RWPE2 (cell line): ENCODE measurements around the gene IRAK1.

Experiments
- ATAC-seq: fragments of 200-7000 bp; cut with Tn5 transposase; 3 replicates; pipeline ENCODE4 v1.9.1; 2021; ENCODE audit warnings: low read depth
- DNase-seq: peaks from one replicate; pipeline ENCODE4 v3.0.0-alpha.2; 2020; ENCODE audit warnings: low spot score
- H3K27ac ChIP-seq: fragments of 450-650 bp; 2 replicates; pipeline ENCODE4 v1.5.1; 2017; ENCODE audit warnings: mild to moderate bottlenecking; ENCODE audit not compliant: poor library complexity, severe bottlenecking
- H3K27me3 ChIP-seq: fragments of 250-450 bp; sonication (Bioruptor Pico); 2 replicates; pipeline ENCODE4 v1.5.1; 2021; ENCODE audit warnings: mild to moderate bottlenecking, moderate library complexity; ENCODE audit not compliant: insufficient read depth, poor library complexity, severe bottlenecking
- H3K36me3 ChIP-seq: fragments of 250-450 bp; sonication (Bioruptor Pico); 2 replicates; pipeline ENCODE4 v1.5.1; 2020; ENCODE audit warnings: low read depth, mild to moderate bottlenecking, moderate library complexity
- H3K4me1 ChIP-seq: fragments of 250-450 bp; sonication (Bioruptor Pico); 2 replicates; pipeline ENCODE4 v1.5.1; 2021; ENCODE audit warnings: mild to moderate bottlenecking, moderate library complexity; ENCODE audit not compliant: insufficient read depth, poor library complexity, severe bottlenecking
- H3K4me3 ChIP-seq: fragments of 250-450 bp; sonication (Bioruptor Pico); 2 replicates; pipeline ENCODE4 v1.5.1; 2021; ENCODE audit warnings: mild to moderate bottlenecking, moderate library complexity; ENCODE audit not compliant: severe bottlenecking
- H3K9me3 ChIP-seq: fragments of 250-450 bp; sonication (Bioruptor Pico); 2 replicates; pipeline ENCODE4 v1.5.1; 2021; ENCODE audit warnings: mild to moderate bottlenecking, moderate library complexity; ENCODE audit not compliant: severe bottlenecking
- TF ChIP-seq, protein P1 (sequence below): fragments of 450-650 bp; IDR thresholded peaks from one replicate; pipeline ENCODE4 v1.5.1; 2017; ENCODE audit warnings: mild to moderate bottlenecking, moderate library complexity; ENCODE audit not compliant: poor library complexity, severe bottlenecking

Gene IRAK1

DNA sequence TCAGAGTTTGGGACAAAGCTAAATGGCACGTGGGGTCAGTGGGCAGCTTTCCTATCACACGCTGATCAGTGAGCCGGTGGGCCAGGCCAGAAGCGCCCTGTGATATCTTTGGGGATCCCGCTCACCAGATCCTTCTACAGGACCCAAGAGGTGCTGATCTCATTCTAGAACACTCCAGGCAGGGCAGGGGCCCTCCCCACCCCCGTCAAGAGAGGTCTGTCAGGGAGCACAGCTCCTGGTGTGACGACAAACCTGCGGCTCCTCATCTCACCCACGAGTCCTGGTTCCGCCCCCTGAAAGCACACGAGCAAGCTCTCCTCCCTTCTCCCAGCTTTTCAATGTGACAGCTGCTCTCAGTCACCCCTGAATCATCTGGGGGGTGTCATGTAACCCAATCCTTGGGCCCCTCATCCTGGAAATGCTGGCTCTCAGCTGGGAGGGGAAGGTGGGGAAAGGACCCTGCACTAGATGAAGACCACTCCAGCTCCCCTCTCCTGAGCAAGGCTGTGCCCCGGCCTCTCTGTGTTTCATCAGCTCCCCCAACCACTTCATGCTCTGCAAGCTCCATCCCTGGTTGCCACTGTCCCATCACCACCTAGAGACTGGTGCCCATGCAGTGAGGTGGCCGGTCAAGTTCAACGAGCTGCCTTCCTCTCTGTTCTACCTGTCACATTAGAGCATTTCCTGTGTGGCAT, 52.7 kb downstream of the IRAK1 start:
- Histone ChIP-seq H3K4me1 (no peaks in the 10 kb centered on the region), H3K27me3 (no peaks in the 10 kb centered on the region), H3K4me3 (no peak overlapping the region), H3K36me3 (peaks cover 38% of the 10 kb centered on the region), H3K9me3 (no peaks in the 10 kb centered on the region), H3K27ac (no peak overlapping the region)
- TF ChIP-seq, protein P1, sequence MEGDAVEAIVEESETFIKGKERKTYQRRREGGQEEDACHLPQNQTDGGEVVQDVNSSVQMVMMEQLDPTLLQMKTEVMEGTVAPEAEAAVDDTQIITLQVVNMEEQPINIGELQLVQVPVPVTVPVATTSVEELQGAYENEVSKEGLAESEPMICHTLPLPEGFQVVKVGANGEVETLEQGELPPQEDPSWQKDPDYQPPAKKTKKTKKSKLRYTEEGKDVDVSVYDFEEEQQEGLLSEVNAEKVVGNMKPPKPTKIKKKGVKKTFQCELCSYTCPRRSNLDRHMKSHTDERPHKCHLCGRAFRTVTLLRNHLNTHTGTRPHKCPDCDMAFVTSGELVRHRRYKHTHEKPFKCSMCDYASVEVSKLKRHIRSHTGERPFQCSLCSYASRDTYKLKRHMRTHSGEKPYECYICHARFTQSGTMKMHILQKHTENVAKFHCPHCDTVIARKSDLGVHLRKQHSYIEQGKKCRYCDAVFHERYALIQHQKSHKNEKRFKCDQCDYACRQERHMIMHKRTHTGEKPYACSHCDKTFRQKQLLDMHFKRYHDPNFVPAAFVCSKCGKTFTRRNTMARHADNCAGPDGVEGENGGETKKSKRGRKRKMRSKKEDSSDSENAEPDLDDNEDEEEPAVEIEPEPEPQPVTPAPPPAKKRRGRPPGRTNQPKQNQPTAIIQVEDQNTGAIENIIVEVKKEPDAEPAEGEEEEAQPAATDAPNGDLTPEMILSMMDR, result no peak
- ATAC-seq (no peak), DNase-seq (no peak)

DNA sequence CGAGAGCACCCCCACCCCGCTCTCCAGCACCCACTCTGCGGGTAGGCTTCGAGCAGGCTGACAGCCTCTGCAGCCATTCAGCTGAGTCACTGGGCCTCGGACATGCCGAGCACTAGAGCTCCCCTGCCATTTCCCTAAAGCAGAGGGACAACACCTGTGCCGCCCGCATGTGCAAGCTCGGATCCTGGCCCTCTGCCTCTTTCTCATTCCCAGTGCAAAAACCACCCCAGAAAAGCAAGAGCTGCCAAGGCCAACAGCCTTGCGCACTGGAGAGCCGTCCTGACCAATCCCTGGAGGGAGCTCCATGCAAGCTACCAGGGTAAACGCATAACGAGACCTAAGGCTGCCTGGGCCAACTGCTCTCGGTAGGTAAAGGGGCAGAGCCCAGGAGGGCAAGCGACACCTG, 53.4 kb downstream of the IRAK1 start:
- peaks cover 45% of the 10 kb centered on the region for H3K36me3 ChIP-seq
- no peaks in the 10 kb centered on the region for H3K9me3 ChIP-seq
- H3K27ac ChIP-seq, result no peak overlapping the region
- H3K4me3 ChIP-seq, result no peak overlapping the region
- no peaks in the 10 kb centered on the region for H3K4me1 ChIP-seq
- no peaks in the 10 kb centered on the region for H3K27me3 ChIP-seq
- DNase-seq (no peak), ATAC-seq (no peak)
- TF ChIP-seq, protein P1, result no peak

DNA sequence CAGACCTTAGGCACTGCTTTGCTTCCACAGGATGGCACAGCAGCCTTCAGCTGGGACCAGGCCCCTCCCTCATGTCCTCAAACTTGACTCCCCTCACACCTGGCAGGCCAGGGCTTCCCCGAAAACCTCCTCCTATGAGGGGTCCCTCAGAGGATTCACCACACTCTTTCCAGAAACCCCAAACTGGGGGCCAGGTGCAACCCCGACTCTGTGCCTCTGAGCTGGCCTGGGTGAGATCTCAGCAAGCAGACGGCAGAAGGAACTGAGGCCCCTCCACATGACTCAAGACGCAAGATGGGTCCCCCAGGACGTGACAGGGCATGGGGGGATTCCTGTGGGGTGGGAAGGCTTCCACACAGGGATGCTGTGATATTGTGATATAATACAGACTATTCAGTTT, 54.3 kb downstream of the IRAK1 start:
- Histone ChIP-seq H3K4me3 (no peak overlapping the region), H3K36me3 (peaks cover 54% of the 10 kb centered on the region), H3K27me3 (no peaks in the 10 kb centered on the region), H3K27ac (no peak overlapping the region), H3K9me3 (no peaks in the 10 kb centered on the region), H3K4me1 (no peaks in the 10 kb centered on the region)
- DNase-seq, result no peak
- TF ChIP-seq, protein P1, result no peak
- ATAC-seq, result no peak

DNA sequence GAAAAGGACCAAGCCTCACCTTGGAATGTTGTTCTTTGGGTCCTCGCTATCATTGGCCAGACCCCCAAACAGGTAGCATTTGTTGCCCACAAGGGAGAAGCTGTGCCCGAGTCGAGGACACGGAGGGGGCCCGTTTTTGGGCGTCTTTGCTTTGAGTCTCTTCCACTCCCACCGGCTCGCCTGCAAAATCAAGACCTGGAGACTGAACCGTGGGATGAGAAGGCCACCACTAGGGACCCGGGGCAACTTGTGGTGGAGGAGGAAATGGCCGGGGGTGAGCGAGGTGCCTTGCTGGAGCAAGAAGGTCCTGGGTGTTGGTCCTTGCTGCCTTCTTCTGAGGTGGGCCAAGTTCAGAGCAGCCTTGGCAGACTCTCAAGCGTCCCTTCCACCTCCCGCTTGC, 55.6 kb downstream of the IRAK1 start:
- peaks cover 57% of the 10 kb centered on the region for H3K36me3 ChIP-seq

DNA sequence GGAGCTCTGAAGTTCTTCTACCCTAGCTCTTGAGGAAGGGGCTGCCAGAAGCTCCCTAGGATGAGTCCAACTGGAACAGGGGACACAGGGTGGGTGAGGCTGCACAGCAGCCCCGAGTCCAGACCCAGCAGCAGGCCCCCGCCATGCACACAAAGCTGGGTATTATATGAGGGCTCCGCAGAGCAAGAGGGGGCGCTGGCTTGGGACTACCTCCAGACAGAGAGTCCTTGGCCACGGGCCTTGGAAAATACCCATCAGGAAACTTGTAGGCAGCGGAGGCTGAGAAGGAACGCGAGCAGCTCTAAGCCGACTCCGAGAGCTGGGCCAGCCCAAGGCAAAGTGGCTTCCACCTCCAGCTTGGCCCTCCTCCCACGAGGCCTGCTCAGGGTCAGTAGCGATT, 56.2 kb downstream of the IRAK1 start:
- Histone ChIP-seq H3K4me3 (no peak overlapping the region), H3K27me3 (no peaks in the 10 kb centered on the region), H3K27ac (no peak overlapping the region), H3K36me3 (peaks cover 54% of the 10 kb centered on the region), H3K9me3 (no peaks in the 10 kb centered on the region), H3K4me1 (no peaks in the 10 kb centered on the region)
- ATAC-seq, result no peak
- TF ChIP-seq, protein P1, result no peak
- DNase-seq, result no peak

More for the DNA sequence above, 55.6 kb downstream of the IRAK1 start:
- TF ChIP-seq, protein P1, result no peak
- no peak for ATAC-seq
- Histone ChIP-seq H3K4me1 (no peaks in the 10 kb centered on the region), H3K9me3 (no peaks in the 10 kb centered on the region), H3K27me3 (no peaks in the 10 kb centered on the region), H3K27ac (no peak overlapping the region), H3K4me3 (no peak overlapping the region)
- no peak for DNase-seq
